K562 (cell line): ENCODE results near the gene ENTR1. TPM values are rescaled to one million over a fixed set of nuclear protein-coding genes. Genes with fewer than 3 reads are reported as not detected.

ENCODE experiments used
- ATAC-seq: fragments of 200-7000 bp; cut with Tn5 transposase; 3 replicates; pipeline ENCODE4 v1.9.1; 2020; ENCODE audit warnings: moderate library complexity
- BruUV-seq: library from RNA; stranded (reverse); fragments of 400-500 nt; replicated peaks from 2 replicates; lab custom pipeline; 2021; lab: Mats Ljungman, UMichigan
- CTCF ChIA-PET: fragments of 300-600 bp; formaldehyde crosslinking; extraction: SDS; loops from one replicate; lab custom pipeline; 2021; ENCODE audit warnings: low intra/inter-chr PET ratio; lab: Yijun Ruan, JAX
- POLR2A ChIA-PET: fragments of 300-600, 350-650 bp; sonication (Branson Sonifier 250); formaldehyde crosslinking; extraction: SDS; loops from one replicate; lab custom pipeline; 2021; ENCODE audit warnings: antibody characterized with exemption, inconsistent platforms; lab: Yijun Ruan, JAX
- DNase-seq, 4 experiments: peaks; one replicate each; pipeline versions ENCODE4 v3.0.0 to v3.0.0-alpha.2; 2011 to 2018; ENCODE audit warnings: low spot score in 3 of 4, mixed read lengths in 3 of 4; ENCODE audit errors: extremely low read depth in 1 of 4
- FAIRE-seq: peaks from 2 replicates; lab custom pipeline; 2011; peaks lifted over from hg19 to GRCh38; lab: Jason Lieb, UNC
- H2AFZ ChIP-seq: 2 replicates; pipeline ENCODE4 v1.6.0; 2011; ENCODE audit warnings: low read depth, low read length, control low read depth, inconsistent platforms
- H3K27ac ChIP-seq: fragments of 200-600 bp; 3 replicates; pipeline ENCODE4 v1.8.0; 2011; ENCODE audit warnings: low read depth, mild to moderate bottlenecking, control low read depth, inconsistent platforms, low read length, moderate library complexity, mixed read lengths; ENCODE audit errors: extremely low read depth
- H3K27me3 ChIP-seq, 2 experiments: fragments of 300-600 bp in 1 of 2; 2 replicates in 1 of 2; 3 replicates in 1 of 2; pipeline versions ENCODE4 v1.6.0 to v1.8.0; 2011; ENCODE audit warnings: inconsistent platforms in 2 of 2, low read length in 2 of 2, mild to moderate bottlenecking in 1 of 2, mixed read lengths in 1 of 2, moderate library complexity in 1 of 2; ENCODE audit not compliant: control insufficient read depth in 2 of 2, insufficient read depth in 2 of 2
- H3K36me3 ChIP-seq: fragments of 300-600 bp; 3 replicates; pipeline ENCODE4 v1.8.0; 2011; ENCODE audit warnings: mild to moderate bottlenecking, low read length, inconsistent platforms; ENCODE audit not compliant: control insufficient read depth, insufficient read depth
- H3K4me1 ChIP-seq, 2 experiments: fragments of 200-600 bp in 1 of 2; replicated peaks in 1 of 2; 2 replicates in 1 of 2; 3 replicates in 1 of 2; pipeline versions ENCODE4 v1.5.1 to v1.8.0; 2011; ENCODE audit warnings: inconsistent platforms in 2 of 2, low read length in 2 of 2, mild to moderate bottlenecking in 1 of 2, mixed read lengths in 1 of 2, moderate library complexity in 1 of 2; ENCODE audit not compliant: control insufficient read depth in 2 of 2, insufficient read depth in 2 of 2
- H3K4me2 ChIP-seq: 2 replicates; pipeline ENCODE4 v1.6.1; 2011; ENCODE audit warnings: low read length, control low read depth, inconsistent platforms, mixed read lengths; ENCODE audit not compliant: insufficient read depth
- H3K4me3 ChIP-seq: fragments of 200-600 bp; sonication (generic), shearing (Covaris generic); 2 replicates; pipeline ENCODE4 v1.5.1; 2016; ENCODE audit warnings: control low read depth, inconsistent platforms
- H3K79me2 ChIP-seq: fragments of 200-600 bp; 3 replicates; pipeline ENCODE4 v1.8.0; 2011; ENCODE audit warnings: low read length, inconsistent platforms; ENCODE audit not compliant: control insufficient read depth, insufficient read depth
- H3K9ac ChIP-seq, 2 experiments: 2 replicates each; pipeline versions ENCODE4 v1.6.0 to v1.6.1; 2011; ENCODE audit warnings: low read depth in 2 of 2, low read length in 2 of 2, control low read depth in 1 of 2, inconsistent platforms in 1 of 2, mild to moderate bottlenecking in 1 of 2, mixed read lengths in 1 of 2; ENCODE audit not compliant: insufficient read depth in 1 of 2
- H3K9me1 ChIP-seq: one replicate; pipeline ENCODE4 v1.6.0; 2011; ENCODE audit warnings: inconsistent platforms, mild to moderate bottlenecking, low read length, moderate library complexity; ENCODE audit not compliant: control insufficient read depth, insufficient read depth
- H3K9me3 ChIP-seq: replicated peaks from 2 replicates; pipeline ENCODE4 v1.5.1; 2011; ENCODE audit warnings: low read depth, low read length, inconsistent platforms; ENCODE audit not compliant: control insufficient read depth, insufficient read depth
- H4K20me1 ChIP-seq: replicated peaks from 2 replicates; pipeline ENCODE4 v1.6.1; 2011; ENCODE audit warnings: low read length, inconsistent platforms, mixed read lengths; ENCODE audit not compliant: control insufficient read depth, insufficient read depth
- CBX1 ChIP-seq: sonication (generic); IDR thresholded peaks from 2 replicates; pipeline ENCODE4 v1.6.1; 2016; ENCODE audit warnings: antibody characterized with exemption, low read depth, mild to moderate bottlenecking
- FOXA3 ChIP-seq, 2 experiments: fragments of 450-650 bp in 1 of 2; sonication (generic) in 1 of 2; formaldehyde crosslinking; IDR thresholded peaks in 1 of 2; conservative IDR thresholded peaks in 1 of 2; 2 replicates each; pipeline versions ENCODE4 v1.4.0 to v1.8.0; 2020 to 2022; ENCODE audit warnings: mild to moderate bottlenecking in 2 of 2, missing genetic modification reagents in 1 of 2
- FOXK1 ChIP-seq: sonication (generic); formaldehyde crosslinking; IDR thresholded peaks from 2 replicates; pipeline ENCODE4 v1.8.0; 2022; ENCODE audit warnings: missing genetic modification reagents, mild to moderate bottlenecking, borderline replicate concordance
- FOXK2 ChIP-seq, 2 experiments: fragments of 450-650 bp; IDR thresholded peaks in 1 of 2; conservative IDR thresholded peaks in 1 of 2; 2 replicates each; pipeline ENCODE4 v1.6.1; 2016; ENCODE audit warnings: low read depth in 2 of 2, mild to moderate bottlenecking in 1 of 2
- GTF2E2 ChIP-seq: fragments of 200-800 bp; sonication (Bioruptor generic); IDR thresholded peaks from 2 replicates; pipeline ENCODE4 v1.6.1; 2016; ENCODE audit warnings: missing genetic modification characterization, missing compliant biosample characterization
- HOXB6 ChIP-seq: fragments of 250-450 bp; sonication (Bioruptor Pico); IDR thresholded peaks from 2 replicates; pipeline ENCODE4 v1.5.1; 2022; ENCODE audit warnings: mild to moderate bottlenecking, borderline replicate concordance
- MTA1 ChIP-seq: fragments of 450-650 bp; IDR thresholded peaks from 2 replicates; pipeline ENCODE4 v1.6.1; 2017; ENCODE audit warnings: borderline replicate concordance
- MXI1 ChIP-seq: IDR thresholded peaks from 2 replicates; pipeline ENCODE4 v1.6.1; 2011; ENCODE audit warnings: low read depth, mild to moderate bottlenecking, improper control_type of control experiment, low read length
- NCOA6 ChIP-seq: fragments of 450-650 bp; IDR thresholded peaks from 2 replicates; pipeline ENCODE4 v1.6.1; 2017; ENCODE audit warnings: mild to moderate bottlenecking
- POLR2B ChIP-seq: fragments of 450-650 bp; IDR thresholded peaks from 2 replicates; pipeline ENCODE4 v1.6.1; 2018; ENCODE audit warnings: low read depth; ENCODE audit not compliant: partially characterized antibody
- POLR3A ChIP-seq: IDR thresholded peaks from 2 replicates; pipeline ENCODE4 v1.6.1; 2011; ENCODE audit warnings: borderline replicate concordance, mild to moderate bottlenecking, moderate library complexity; ENCODE audit not compliant: insufficient read length, insufficient read depth; ENCODE audit errors: extremely low read depth
- RFX1 ChIP-seq: fragments of 450-650 bp; IDR thresholded peaks from 2 replicates; pipeline ENCODE4 v1.6.1; 2016; ENCODE audit warnings: mild to moderate bottlenecking, moderate library complexity
- SLC30A9 ChIP-seq: fragments of 250-450 bp; sonication (Bioruptor Pico); IDR thresholded peaks from 2 replicates; pipeline ENCODE4 v1.8.0; 2022; ENCODE audit warnings: mild to moderate bottlenecking, moderate library complexity
- STAG1 ChIP-seq: sonication (generic); formaldehyde crosslinking; IDR thresholded peaks from 2 replicates; pipeline ENCODE4 v1.5.0; 2020; ENCODE audit warnings: missing genetic modification reagents, borderline replicate concordance
- TBP ChIP-seq: optimal IDR thresholded peaks from 2 replicates; pipeline ENCODE3; 2011; ENCODE audit warnings: low read depth, low read length, improper control_type of control experiment
- WGBS: fragments of 100-300 bp; shearing (Covaris generic); methylation state at CpG from one replicate; pipeline ENCODE4 v1.1.6; 2016; ENCODE audit warnings: low coverage, mixed read lengths; ENCODE audit not compliant: insufficient coverage; ENCODE audit errors: missing lambda C conversion rate; 5-methylcytosine and 5-hydroxymethylcytosine counted together
- in situ Hi-C: fragments of 300-500 bp; cut with MboI; formaldehyde crosslinking; loops from 4 replicates; pipeline ENCODE4 v1.15.0; 2018; ENCODE audit warnings: inconsistent platforms, mixed read lengths
- intact Hi-C: fragments of 100-400 bp; cut with micrococcal nuclease; formaldehyde crosslinking; loops from 2 replicates; pipeline ENCODE4 v1.14.2; 2022
- polyA plus RNA-seq, 8 experiments: library from polyadenylated mRNA; depleted of rRNA in 4 of 8; stranded (reverse) in 5 of 8; unstranded in 3 of 8; fragments of >200 nt; fragmentation: Nextera tagmentation in 2 of 8; fragmentation: Illumina TruSeq in 1 of 8; extraction: Ambion mirVana in 2 of 8; extraction: Trizol in 1 of 8; gene quantifications; 2 replicates each; pipeline versions ENCODE4 v1.2.1 to v1.2.3, GENCODE V29; 2011 to 2014; ENCODE audit warnings: inconsistent platforms in 1 of 8, missing spikeins in 1 of 8
- total RNA-seq, 7 experiments: library from RNA; depleted of rRNA in 6 of 7; stranded (reverse); fragments of >200 nt in 6 of 7; fragmentation: Illumina TruSeq in 2 of 7; extraction: Trizol in 2 of 7; gene quantifications; 2 replicates each; pipeline versions ENCODE4 v1.2.1 to v1.2.3, GENCODE V29; 2011 to 2021; ENCODE audit warnings: low replicate concordance in 1 of 7
- TF ChIP-seq, protein P1 (sequence below): fragments of 450-650 bp; IDR thresholded peaks from 2 replicates; pipeline ENCODE4 v1.6.1; 2016; ENCODE audit warnings: borderline replicate concordance
- TF ChIP-seq, protein P2 (sequence below): fragments of 250-450 bp; sonication (Bioruptor Pico); IDR thresholded peaks from 2 replicates; pipeline ENCODE4 v1.5.0; 2022; ENCODE audit warnings: mild to moderate bottlenecking
- TF ChIP-seq, protein P3 (sequence below): fragments of 450-650 bp; formaldehyde crosslinking; IDR thresholded peaks from 2 replicates; pipeline ENCODE4 v1.4.0; 2022; ENCODE audit warnings: missing genetic modification characterization

ENTR1 gene
- total and polyA plus RNA-seq, 9 of the 15 experiments (the other 6 are each of a cell fraction or from before 2014, with no cell fraction given): 6.7 to 106 (median 72.6) TPM

DNA sequence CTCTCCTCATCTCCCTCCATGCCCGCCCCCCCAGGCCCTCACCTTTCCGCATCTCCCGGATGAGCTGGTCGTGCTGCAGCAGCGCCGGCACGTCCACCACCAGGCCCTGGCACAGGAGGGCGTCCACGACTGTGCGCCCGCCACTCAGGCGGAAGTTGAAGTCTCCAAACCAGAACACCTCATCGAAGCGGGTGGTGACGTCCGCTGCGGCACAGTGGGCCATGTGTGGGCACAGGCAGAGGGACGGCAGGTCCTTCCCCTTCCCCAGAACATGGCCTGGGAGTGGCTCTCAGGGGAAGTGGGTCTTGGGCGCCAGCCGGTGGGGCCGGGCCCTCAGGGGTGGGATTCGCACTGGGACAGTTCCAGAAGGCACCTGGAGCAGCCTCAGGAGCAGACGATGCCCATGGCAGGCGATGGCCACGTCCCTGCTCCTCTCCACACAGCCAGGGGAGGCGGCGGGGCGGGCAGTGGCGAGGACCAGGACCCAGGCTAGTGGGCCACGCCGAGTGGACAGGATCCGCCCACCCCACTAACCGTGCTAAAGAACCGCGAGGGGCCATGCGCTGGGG lies 21.5 kb upstream of the ENTR1 start:
- 93% methylated on average over 24 of the region's 36 CpGs for WGBS
- H3K4me1 ChIP-seq: peaks cover 2 to 40% of the 10 kb centered on the region in 2 experiments; a peak in 3 of 5 replicates
- no peak for ATAC-seq
- FAIRE-seq: no peak
- TF ChIP-seq MTA1 (no peak), MXI1 (no peak), SLC30A9 (CRISPR knock-in tag) (no peak), FOXA3 (CRISPR knock-in tag; conservative IDR thresholded peaks at IDR 0.05 in 1 of 2, IDR thresholded peaks at IDR 0.05 in 1 of 2) (no peak), FOXK1 (no peak), HOXB6 (CRISPR knock-in tag) (no peak), POLR3A (no peak), TBP (no peak), POLR2B (no peak), STAG1 (CRISPR knock-in tag) (no peak), RFX1 (no peak), GTF2E2 (tag) (no peak), CBX1 (no peak), FOXK2 (conservative IDR thresholded peaks at IDR 0.05 in 1 of 2, IDR thresholded peaks at IDR 0.05 in 1 of 2; ENCODE audit: low read depth in 2 of 2) (no peak), NCOA6 (no peak)
- TF ChIP-seq, protein P1, sequence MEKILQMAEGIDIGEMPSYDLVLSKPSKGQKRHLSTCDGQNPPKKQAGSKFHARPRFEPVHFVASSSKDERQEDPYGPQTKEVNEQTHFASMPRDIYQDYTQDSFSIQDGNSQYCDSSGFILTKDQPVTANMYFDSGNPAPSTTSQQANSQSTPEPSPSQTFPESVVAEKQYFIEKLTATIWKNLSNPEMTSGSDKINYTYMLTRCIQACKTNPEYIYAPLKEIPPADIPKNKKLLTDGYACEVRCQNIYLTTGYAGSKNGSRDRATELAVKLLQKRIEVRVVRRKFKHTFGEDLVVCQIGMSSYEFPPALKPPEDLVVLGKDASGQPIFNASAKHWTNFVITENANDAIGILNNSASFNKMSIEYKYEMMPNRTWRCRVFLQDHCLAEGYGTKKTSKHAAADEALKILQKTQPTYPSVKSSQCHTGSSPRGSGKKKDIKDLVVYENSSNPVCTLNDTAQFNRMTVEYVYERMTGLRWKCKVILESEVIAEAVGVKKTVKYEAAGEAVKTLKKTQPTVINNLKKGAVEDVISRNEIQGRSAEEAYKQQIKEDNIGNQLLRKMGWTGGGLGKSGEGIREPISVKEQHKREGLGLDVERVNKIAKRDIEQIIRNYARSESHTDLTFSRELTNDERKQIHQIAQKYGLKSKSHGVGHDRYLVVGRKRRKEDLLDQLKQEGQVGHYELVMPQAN: no peak
- TF ChIP-seq, protein P2, sequence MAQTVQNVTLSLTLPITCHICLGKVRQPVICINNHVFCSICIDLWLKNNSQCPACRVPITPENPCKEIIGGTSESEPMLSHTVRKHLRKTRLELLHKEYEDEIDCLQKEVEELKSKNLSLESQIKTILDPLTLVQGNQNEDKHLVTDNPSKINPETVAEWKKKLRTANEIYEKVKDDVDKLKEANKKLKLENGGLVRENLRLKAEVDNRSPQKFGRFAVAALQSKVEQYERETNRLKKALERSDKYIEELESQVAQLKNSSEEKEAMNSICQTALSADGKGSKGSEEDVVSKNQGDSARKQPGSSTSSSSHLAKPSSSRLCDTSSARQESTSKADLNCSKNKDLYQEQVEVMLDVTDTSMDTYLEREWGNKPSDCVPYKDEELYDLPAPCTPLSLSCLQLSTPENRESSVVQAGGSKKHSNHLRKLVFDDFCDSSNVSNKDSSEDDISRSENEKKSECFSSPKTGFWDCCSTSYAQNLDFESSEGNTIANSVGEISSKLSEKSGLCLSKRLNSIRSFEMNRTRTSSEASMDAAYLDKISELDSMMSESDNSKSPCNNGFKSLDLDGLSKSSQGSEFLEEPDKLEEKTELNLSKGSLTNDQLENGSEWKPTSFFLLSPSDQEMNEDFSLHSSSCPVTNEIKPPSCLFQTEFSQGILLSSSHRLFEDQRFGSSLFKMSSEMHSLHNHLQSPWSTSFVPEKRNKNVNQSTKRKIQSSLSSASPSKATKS: no peak
- TF ChIP-seq, protein P3, sequence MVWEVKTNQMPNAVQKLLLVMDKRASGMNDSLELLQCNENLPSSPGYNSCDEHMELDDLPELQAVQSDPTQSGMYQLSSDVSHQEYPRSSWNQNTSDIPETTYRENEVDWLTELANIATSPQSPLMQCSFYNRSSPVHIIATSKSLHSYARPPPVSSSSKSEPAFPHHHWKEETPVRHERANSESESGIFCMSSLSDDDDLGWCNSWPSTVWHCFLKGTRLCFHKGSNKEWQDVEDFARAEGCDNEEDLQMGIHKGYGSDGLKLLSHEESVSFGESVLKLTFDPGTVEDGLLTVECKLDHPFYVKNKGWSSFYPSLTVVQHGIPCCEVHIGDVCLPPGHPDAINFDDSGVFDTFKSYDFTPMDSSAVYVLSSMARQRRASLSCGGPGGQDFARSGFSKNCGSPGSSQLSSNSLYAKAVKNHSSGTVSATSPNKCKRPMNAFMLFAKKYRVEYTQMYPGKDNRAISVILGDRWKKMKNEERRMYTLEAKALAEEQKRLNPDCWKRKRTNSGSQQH (CRISPR knock-in tag): no peak
- TF ChIP-seq, all 486 proteins: peak for 0
- no peak for DNase-seq
- Histone ChIP-seq H3K9me3 (no peaks in the 10 kb centered on the region), H2AFZ (no peak overlapping the region), H3K9me1 (peaks cover 9% of the 10 kb centered on the region), H4K20me1 (peaks cover 3% of the 10 kb centered on the region; the same call in 1 of the 2 replicates), H3K9ac (no peak overlapping the region), H3K4me3 (no peak overlapping the region), H3K79me2 (peaks cover 21% of the 10 kb centered on the region), H3K27me3 (no peaks in the 10 kb centered on the region), H3K4me2 (no peak overlapping the region), H3K36me3 (peaks cover 56% of the 10 kb centered on the region; the same call in 2 of the 3 replicates), H3K27ac (no peak overlapping the region)
- intact Hi-C loops: no loop called here
- POLR2A ChIA-PET: no interaction called here
- CTCF ChIA-PET: no interaction called here
- in situ Hi-C loops: no loop called here
- no TSS peak for BruUV-seq
